HG02610 (cell line): Measurements from ENCODE around the gene MRPL48.
A peak's percentile ranks its signal among the peaks of the same experiment; 100 is the strongest.
"Not testable (repeated sequence)": the region's sequence is repeated elsewhere in the genome, so short reads cannot be mapped to it uniquely, and the experiment has no call there.

ENCODE experiments used
- ATAC-seq: cut with Tn5 transposase; IDR thresholded peaks from one replicate; pipeline ENCODE4 v1.9.1; 2021; ENCODE audit warnings: mild to moderate bottlenecking, moderate library complexity; ENCODE audit not compliant: unreplicated experiment

The MRPL48 gene

DNA sequence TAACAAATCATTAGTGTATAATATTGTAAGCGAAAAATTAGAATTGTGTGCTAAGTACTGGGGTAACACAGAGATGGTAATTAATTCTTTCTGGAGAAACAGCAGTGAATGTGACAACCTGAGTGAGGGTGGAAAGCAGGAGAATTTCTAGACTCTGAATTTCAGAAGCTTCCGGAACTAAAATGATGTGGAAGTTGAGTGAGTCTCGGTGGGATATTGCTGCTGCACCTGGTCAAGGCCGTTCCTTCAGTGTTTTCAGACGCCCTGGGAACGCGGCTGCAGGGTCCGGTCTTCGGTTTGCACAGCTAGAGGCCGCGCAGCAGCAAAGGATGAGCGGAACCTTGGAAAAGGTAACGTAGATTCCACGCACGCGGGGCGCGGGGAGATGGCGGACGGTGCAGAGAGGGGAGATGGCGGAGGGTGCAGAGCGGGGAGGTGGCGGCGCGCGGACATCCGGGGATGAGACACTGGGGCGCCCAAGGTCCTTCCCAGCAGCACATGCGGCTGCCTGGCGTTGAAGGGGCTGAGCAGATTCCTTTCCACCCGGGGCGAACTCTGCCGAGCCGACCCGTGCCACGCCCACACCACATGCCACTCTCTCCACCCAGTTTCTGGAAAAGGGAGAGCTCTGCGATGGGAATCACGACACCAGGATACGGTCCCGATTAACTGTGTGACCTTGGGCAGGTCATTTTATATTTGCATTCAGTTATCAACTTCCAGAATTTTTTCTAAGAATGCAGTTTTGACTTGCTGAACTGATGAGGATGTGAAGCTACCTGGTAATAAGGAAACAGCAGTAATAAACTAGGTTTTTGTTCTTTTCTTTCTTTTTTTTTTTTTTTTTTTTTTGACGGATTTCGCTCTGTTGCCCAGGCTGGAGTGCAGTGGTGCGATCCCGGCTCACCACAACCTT is at the start of gene MRPL48:
Gene MRPL48 (plus strand): TSS at position 232 of the 916 bp plus-strand sequence. CDS start 98 bp downstream, at position 330.
- peak; percentile 89 for ATAC-seq

DNA sequence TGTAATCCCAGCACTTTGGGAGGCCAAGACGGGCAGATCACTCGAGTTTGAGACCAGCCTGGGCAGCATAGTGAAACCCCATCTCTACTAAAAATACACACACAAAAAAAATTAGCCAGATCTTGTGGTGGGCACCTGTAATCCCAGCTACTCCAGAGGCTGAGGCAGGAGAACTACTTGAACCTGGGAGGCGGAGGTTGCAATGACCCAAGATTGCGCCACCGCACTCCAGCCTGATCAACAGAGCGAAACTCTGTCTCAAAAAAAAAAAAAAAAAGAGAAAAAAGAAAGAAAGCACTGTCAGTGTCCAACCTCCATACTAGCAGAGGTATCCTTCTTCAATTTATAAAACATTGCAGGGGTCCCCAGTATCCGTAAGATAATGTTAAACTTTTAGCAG is 44.6 kb upstream of the MRPL48 start:
- ATAC-seq = no peak

DNA sequence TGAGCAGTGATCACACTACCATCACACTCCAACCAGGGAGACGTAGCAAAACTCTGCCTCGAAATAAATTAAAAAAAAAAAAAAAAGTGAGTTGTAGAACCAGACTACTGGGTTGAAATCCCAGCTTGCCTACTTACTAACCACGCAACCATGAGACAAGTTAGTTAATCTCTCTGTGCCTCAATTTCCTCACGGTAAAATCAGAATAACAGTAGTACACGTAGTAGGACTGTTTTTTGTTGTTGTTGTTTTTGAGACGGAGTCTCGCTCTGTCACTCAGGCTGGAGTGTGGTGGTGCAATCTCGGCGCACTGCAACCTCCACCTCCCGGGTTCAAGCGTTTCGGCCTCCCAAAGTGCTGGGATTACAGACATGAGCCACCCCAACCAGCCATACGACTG is 41.0 kb upstream of the MRPL48 start:
- no peak for ATAC-seq

DNA sequence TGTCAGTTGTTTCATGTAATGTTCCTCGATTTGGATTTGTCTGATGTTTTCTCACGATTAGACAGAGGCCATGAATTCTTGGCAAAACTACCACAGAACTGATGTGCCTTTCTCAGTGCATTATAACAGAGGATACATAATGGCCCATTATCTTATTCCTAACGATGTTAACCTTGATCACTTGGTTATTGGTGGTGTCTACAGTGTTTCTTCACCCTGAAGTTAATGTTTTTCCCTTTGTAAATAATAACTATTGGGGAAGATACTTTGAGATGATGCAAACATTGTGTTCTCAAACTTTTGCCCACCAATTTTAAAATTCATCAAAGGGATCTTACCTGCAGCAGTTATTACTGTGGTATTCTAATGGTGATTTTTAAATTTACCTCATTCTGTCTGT is 39.9 kb upstream of the MRPL48 start:
- ATAC-seq = no peak

DNA sequence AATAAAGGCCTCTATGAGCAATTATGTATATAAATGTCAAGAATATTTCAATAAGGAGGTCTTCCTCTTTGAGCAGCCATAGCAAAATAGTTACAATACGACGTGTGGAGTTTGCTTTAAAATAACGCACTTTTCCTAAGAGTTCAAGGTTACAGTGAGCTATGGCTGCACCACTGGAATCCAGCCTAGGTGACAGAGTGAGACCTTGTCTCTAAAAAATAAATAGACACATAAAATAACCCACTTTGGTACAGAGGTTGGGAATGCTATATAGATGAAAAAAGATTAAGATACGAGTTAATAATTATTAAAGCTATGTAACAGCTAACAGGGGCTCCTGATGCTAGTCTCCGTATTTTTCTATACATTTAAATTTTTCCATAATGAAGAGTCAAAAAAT is 39.4 kb upstream of the MRPL48 start:
- no peak for ATAC-seq

DNA sequence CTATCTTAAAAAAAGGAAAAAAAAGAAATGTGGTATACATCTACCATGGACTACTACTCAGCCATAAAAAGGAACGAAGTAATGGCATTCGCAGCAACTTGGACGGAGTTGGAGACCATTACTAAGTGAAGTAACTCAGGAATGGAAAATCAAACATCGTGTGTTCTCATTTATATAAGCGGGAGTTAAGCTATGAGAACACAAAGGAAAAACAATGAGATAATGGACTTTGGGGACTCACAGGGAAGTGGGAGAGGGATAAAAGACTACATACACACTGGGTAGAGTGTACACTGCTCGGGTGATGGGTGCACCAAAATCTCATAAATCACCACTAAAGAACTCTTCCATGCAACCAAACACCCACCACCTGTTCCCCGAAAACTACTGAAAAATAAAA is 38.6 kb upstream of the MRPL48 start:
- no peak for ATAC-seq

DNA sequence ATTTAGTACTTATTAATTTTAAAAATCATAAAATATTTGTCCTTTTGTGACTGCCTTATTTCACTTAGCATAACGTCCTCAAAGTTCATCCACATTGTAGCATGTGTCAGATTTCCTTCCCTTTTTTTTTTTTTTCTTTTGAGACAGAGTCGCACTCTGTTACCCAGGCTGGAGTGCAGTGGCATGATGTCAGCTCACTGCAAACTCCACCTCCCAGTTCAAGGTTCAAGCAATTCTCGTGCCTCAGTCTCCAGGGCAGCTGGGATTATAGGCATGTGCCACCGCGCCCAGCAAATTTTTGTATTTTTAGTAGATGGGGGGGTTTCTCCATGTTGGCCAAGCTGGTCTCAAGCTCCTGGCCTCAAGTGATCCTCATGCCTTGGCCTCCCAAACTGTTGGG is 37.4 kb upstream of the MRPL48 start:
- ATAC-seq = no peak

DNA sequence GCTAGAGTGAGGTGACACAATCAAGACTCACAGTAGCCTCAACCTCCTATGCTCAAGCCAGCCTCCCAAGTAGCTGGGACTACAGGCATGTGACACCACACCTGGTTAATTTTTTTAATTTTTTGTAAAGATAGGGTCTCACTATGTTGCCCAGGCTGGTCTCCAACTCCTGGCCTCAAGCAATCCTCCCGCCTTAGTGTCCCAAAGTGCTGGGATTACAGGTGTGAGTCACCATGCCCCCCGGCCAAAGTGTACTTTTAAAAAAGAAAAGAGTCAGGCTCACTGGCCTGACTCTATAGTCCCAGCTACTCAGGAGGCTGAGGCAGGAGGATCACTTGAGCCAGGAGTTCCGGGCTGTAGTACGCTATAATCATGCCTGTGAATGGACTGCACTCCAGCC is 36.8 kb upstream of the MRPL48 start:
- ATAC-seq = not testable (repeated sequence)

DNA sequence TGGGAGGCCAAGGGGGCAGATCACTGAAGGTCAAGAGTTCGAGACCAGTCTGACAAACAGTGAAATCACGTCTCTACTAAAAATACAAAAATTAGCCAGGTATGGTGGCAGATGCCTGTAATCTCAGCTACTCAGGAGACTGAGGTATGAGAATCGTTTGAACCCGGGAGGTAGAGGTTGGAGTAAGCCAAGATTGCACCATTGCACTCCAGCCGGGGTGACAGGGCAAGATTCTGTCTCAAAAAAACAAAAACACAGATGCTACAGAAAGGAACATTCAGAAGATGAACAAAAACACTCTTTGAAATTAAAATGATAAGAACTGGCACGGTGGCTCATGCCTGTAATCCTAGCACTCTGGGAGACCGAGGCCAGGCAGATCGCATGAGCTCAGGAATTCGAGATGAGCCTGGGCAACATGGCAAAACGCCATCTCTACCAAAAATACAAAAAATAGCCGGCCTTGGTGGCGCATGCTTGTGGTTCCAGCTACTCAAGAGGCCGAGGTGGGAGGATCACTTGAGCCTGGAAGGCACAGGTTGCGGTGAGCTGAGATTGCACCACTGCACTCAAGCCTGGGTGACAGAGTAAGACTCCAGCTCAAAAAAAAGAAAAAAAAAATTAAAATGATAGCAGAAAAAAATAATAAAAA is 35.3 kb upstream of the MRPL48 start:
- no peak for ATAC-seq

DNA sequence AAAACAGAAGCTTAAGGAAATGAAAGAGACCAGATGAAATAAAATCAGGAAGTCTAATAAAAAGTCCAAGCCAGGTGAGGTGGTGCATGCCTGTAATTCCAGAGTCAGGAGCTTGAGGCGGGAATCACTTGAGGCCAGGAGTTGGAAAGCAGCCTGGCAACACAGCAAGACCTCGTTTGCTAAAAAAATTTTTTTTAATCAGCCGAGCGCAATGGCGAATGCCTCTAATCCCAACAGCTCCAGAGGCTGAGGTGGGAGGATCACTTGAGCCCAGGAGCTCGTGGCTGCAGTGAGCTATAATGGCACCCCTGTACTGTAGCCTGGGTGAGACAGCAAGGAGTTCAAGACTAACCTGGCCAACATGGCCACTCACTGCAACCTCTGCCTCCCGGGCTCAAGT is 34.8 kb upstream of the MRPL48 start:
- ATAC-seq = no peak

DNA sequence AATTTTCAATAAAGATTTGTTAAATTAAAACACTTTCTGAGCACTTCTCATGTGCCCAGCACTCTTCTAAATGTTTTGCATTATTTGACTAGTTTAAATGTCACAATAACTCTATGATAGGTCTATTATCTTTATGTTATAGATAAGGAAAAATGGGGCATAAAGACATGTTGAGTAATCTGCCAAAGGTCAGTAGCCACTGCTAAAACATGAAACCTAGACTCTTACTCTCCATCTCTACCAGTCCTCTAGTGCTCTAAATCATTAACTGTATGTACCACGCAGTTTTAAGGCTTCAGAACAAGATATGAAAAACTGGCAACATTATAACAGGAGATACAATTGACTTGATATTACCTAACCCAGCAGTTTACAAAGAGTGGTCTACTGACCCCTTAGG is 33.7 kb upstream of the MRPL48 start:
- no peak for ATAC-seq

DNA sequence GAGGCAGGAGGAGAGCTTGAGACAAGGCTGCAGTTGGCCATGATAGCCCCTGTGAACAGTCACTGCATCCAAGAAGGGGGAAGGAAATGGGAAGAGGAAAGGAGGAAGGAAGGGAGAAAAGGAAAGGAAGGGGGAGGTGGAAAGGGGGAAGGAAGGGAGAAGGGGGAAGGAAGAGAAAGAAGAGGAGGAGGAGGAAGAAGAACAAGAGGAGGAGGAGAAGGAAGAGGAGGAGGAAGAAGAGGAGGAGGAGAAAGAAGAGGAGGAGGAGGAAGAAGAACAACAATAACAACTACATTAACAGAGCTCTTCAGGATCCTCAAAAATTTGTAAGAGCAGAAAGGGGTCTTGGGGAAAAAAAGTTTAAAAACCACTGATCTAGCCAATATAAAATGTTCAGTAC is 32.0 kb upstream of the MRPL48 start:
- ATAC-seq = no peak

DNA sequence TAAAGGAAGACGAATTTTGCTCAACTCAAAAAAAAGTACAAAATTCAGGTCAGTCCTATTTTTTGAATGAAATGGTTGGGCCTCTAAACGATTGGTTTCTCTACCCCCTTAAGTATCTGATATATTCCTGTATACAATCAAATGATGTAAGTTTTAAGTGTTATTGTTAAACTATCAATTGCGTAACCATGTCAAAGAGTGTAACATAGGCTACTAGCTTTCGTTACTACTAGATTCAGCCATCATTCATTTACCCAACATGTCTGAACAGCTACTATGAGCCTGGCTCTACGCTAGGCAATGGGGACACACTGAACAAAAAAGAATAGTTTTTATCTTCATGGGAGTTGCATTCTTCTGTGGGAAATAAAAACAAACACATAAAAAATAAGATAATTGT is 30.1 kb upstream of the MRPL48 start:
- ATAC-seq = no peak

DNA sequence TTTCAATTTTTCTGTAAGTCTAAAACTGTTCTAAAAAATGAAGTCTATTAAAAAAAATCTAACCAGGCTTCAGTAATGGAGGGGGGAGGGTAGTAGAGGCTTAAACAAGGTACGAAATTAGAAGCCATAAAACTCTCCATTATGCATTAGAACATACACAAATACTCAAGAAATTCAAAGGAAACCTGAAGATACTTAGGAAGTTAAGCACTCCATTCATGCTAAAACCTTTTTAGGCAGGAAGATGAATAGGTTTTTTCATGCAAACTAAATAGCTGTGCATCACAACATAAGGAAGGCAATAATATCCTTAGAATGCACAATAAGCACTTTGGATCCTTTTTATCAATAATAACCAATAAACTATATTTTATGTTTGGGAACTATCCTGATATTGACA is 29.2 kb upstream of the MRPL48 start:
- no peak for ATAC-seq

DNA sequence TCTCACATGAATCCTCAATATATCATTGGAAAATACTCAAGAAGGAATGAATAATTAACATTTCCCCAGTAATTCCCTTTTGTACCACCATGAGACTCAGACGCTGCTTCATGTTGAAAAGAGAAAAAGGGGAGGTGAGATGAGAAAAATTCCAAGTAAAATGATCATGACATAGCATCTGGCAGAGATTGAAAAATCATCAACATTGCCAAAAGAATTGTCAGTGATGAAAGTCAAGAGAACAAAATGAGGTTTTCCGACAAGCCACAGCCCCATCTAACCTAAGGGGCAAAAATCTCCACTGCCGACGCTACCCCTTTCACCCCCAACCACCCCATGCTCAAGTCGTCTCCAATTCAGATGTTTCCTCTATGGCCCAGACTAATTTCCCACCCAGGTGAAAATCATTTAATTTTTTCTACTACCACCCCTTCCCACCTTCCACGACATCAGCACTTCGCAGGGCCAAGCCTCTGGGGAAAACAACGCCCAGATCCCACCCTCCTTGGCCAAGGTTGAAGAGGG is 28.0 kb upstream of the MRPL48 start:
- no peak for ATAC-seq

DNA sequence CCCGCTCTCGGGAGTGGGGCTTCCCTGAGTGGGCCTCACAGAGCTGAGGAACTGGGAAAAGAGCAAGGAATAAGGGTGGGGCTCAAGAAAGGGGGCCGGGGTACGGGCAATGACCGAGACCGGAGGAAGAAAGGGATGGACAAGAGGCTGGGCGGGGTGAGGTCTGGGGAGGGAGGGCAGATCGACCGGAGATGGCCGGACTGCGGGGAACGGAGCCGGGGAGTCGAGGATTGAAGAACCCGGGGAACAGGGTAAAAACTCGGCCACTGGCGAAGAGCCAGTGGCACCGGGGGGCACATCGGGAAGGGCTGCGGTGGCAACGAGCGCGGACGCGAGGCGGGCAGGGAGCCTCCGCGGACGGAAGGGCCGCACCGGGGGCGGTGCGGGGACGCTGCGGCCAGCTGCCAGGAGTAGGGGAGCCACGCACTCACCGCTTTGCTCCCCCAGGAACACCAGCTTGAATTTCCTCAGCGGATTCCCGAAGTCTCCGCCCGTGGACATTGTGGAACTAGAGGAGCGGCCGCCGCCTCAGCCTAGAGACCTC is 27.5 kb upstream of the MRPL48 start:
- ATAC-seq = peak; percentile 3

DNA sequence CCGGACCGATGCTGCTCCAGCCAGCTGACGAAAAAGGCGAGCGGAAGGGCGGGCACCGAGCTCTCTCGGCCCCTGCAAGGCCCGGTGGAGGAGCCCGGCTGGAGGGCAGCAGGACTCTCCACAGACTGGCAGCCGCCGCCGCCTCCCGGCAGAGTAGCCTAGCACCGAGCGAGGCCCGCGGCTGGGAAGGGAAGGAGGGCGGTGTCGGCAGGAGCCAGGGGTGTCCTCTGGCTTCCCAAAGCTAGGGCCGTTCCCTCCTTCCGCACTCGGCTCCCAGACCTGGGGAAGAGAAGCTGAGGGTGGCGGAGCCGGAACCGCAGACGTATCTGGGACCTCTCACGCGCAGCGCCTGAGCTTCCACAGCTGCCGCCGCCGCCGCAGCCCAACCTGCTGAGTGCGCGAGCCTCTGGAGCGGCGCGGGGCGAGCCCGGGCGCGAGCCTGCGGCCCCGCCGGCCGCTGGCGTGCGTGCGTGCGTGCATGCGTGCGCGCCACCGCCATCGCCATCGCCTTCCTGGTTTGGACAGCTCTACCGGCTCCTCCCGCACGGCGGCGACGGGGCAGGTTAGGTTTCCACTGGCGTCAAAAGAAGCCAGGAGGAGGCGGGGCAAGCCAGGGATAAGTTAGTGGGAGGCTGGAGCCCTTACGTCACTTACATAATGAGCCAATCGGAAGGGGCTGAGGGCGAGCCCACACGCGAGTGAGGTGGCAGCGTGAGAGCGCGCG is 26.8 kb upstream of the MRPL48 start, which contains the start of gene RAB6A:
Gene RAB6A (minus strand): TSS at position 396 of the 724 bp plus-strand sequence. CDS start 439 bp downstream, outside the sequence.
- peak; percentile 92 for ATAC-seq

DNA sequence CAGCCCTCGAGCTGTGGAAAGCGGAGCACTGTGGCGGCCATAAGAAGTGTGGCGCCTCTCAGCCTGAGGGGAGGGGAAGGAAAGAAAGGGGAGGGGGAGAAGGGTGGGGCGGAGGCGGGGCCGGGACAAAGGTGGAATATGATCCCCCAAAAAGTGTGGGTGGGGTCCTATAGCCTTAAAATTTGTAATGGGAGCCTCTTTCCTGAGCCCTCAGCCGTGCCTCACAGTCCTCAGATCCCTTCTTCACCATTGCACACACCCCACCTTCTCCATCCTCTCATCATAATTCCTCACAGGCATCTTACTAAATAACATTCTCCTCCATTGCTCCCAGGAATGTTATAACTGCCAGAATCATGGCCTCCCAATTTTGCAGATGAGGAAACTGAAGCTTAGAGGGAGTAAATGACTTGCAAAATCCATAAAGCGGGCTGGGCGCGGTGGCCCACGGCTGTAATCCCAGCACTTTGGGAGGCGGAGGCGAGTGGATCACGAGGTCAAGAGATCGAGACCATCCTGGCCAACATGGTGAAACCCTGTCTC is 26.2 kb upstream of the MRPL48 start:
- ATAC-seq = no peak

DNA sequence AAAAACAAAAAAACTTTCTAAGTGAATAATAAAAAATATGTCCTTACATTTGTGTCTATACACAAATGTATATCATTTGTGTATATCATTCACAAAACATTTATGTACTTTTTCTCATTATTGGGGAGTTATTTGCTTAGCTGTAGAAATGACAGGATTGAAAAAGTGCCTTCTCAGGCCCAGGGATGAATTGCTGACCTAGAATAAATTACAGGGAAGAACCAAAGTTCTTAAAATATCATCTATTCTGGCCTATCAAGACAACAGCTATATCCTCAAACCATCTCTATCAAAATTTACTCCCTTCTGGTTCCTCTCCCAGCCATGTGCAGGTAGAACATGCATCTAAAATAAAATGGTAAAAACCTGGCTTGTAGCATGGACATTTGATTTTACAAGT is 24.9 kb upstream of the MRPL48 start:
- no peak for ATAC-seq

DNA sequence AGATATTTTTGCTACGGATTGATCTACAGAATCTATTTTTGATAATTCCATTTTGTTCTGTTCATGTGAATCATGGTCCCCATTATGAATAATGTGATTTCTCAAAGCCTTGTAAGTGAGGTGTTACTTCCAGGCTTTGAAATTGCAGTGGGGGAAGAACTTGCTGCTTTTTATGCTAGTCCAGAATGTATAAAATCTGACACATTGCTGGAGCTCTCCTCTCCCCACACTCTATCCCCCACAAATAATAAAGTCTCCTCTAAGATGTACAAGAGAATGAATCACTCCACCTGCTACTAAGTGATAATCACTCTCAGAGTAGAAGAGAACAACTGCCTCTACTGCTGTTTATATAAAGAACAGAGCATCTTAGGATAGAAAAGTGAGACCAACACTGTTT is 20.9 kb upstream of the MRPL48 start:
- no peak for ATAC-seq

DNA sequence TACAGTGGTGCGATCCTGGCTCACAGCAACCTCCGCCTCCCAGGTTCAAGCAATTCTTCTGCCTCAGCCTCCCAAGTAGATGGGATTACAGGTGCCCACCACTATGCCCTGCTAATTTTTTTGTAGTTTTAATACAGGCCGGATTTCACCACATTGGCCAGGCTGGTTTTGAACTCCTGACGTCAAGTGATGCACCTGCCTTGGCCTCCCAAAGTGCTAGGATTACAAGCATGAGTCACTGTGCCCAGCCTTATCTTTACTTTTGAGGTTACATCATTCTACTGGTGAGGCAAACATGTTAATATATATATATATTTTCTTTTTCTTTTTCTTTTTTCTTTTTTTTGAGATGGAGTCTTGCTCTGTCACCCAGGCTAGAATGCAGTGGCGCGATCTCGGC is 16.9 kb upstream of the MRPL48 start:
- ATAC-seq = not testable (repeated sequence)
